SKM-1 (cell line): Measurements from ENCODE around the gene NUCB1.

ENCODE experiments used
- DNase-seq: peaks from one replicate; lab custom pipeline; 2025; ENCODE audit not compliant: unreplicated experiment; lab: John Stamatoyannopoulos, UW

NUCB1 gene

GRCh38 chr19:48961673-48962028 lies 61.5 kb downstream of the NUCB1 start:
- no peak for DNase-seq

- peak; percentile 52 for DNase-seq
Measured at GRCh38 chr19:48962029-48962848, 62.1 kb downstream of the NUCB1 start.

- no peak for DNase-seq
Measured at GRCh38 chr19:48962849-48963165, 62.7 kb downstream of the NUCB1 start.

- DNase-seq, result no peak
Measured at GRCh38 chr19:48963371-48964204, 63.5 kb downstream of the NUCB1 start.

GRCh38 chr19:48964205-48965039 lies 64.3 kb downstream of the NUCB1 start:
- DNase-seq, result no peak

- peak; percentile 66 for DNase-seq
Measured at GRCh38 chr19:48965040-48965805, 65.1 kb downstream of the NUCB1 start, which contains the start of gene FTL. TSS of gene FTL (plus strand) at chr19:48965309. CDS start at chr19:48965508, 199 bp downstream.

GRCh38 chr19:48965806-48966540 lies 65.9 kb downstream of the NUCB1 start:
- no peak for DNase-seq

- DNase-seq, result no peak
Measured at GRCh38 chr19:48966541-48967345, 66.6 kb downstream of the NUCB1 start.

GRCh38 chr19:48967346-48968178 lies 67.5 kb downstream of the NUCB1 start:
- no peak for DNase-seq

GRCh38 chr19:48968179-48968661 lies 68.1 kb downstream of the NUCB1 start:
- no peak for DNase-seq

- DNase-seq, result no peak
Measured at GRCh38 chr19:48968813-48969218, 68.7 kb downstream of the NUCB1 start.

- DNase-seq, result no peak
Measured at GRCh38 chr19:48969276-48970138, 69.4 kb downstream of the NUCB1 start.

GRCh38 chr19:48970139-48970766 lies 70.1 kb downstream of the NUCB1 start:
- DNase-seq, result no peak

- no peak for DNase-seq
Measured at GRCh38 chr19:48970923-48971395, 70.8 kb downstream of the NUCB1 start.
